ENCODE measurements around the gene MYO15A.
A peak's percentile ranks its signal among the peaks of the same experiment; 100 is the strongest.
"Not testable (repeated sequence)": the region's sequence is repeated elsewhere in the genome, so short reads cannot be mapped to it uniquely, and the experiment has no call there.

MYO15A gene

GRCh38 chr17:18186627-18186982, 78.0 kb downstream of the MYO15A start:
- no peak for DNase-seq

- DNase-seq: no peak
Observed at GRCh38 chr17:18187226-18187625, 78.7 kb downstream of the MYO15A start.

DNA sequence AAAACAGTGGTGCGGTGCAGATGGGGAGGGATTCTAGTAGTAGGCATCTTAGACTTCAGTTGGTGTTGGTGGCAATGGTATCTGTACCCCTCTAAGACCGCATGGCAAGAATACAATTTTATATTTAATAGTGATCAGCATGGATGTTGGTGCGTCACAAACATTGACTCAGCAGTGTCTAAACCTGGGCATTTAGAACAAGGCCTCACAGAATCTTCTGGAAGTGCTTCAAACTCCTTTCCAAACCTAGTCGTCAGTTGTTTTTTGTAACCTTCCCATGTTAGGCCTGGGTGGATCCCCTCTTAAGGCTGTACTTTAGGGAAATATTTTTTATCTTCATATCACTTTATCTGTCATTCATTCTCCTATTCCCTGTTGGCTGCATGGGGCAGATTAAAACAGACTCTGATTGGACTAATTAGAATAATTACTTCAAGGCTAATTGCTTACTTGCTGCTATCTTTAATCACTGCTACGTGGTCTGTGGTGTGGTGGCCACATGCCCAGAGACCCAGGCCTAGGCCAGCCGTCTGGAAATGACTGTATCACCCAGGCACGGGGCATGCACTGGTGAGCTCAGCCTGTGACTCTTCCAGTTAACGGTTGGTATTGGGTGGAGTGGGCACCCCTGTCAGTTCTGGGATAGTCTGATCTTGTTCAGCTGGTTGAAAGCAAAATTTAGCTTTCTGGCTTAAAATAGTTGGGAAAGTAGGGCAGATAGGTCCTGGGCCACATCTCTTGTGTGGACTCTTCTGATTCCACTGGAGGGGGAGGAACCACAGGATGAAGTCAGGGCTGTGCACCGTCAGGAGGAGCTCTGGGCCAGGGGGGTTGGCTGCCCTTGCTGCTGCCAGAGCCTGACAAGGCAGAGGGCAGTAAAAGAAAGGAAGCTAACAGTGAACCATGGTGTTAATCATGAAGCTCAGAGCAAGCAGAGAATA, 79.5 kb downstream of the MYO15A start:
- no peak for DNase-seq

GRCh38 chr17:18190628-18191235, 82.2 kb downstream of the MYO15A start:
- no peak for DNase-seq

DNA sequence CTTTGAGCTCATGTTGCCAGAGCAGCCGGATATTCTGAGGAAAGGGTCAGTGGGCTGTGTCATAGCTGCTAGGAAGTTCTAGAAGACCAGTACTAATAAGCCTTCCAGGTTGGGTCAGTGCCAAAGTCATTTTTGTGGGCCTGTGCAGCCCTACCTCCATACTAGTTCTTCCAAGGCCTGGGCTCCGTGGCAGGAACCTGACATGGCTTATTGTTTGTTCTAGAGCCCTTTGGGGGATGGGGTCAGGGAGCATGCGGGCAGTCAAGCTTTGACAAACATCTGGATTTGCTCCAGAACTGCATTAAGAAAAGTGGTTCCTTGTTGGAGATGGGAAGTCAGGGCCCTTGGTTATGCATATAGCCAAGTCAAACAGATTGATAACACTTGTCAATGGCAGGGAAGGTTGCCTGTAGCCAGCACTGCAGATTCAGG, 82.7 kb downstream of the MYO15A start:
- no peak for DNase-seq

GRCh38 chr17:18191967-18192366, 83.4 kb downstream of the MYO15A start:
- DNase-seq: no peak

GRCh38 chr17:18194394-18194793, 85.8 kb downstream of the MYO15A start:
- DNase-seq: no peak

DNA sequence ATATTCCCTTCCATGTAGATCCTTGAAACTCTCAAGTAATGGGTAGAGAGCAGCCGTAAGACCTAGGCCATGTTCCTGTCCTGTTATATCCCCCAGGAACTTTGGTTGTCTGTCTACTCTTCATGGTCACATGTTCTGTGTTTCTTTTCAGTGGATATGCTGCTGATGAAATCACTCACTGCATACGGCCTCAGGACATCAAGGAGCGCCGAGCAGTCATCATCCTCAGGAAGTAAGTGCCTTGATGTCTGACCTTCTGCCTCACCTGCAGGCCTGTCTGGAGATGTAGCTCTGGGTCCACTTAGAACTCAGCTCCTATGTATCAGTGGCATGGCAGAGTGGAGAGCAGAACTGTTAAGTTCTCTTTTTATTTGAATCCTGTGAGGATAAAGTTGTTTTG, 86.2 kb downstream of the MYO15A start:
- DNase-seq: no peak

GRCh38 chr17:18195246-18195645, 86.7 kb downstream of the MYO15A start:
- DNase-seq: no peak

GRCh38 chr17:18197535-18198194, 89.1 kb downstream of the MYO15A start:
- no peak for DNase-seq

DNA sequence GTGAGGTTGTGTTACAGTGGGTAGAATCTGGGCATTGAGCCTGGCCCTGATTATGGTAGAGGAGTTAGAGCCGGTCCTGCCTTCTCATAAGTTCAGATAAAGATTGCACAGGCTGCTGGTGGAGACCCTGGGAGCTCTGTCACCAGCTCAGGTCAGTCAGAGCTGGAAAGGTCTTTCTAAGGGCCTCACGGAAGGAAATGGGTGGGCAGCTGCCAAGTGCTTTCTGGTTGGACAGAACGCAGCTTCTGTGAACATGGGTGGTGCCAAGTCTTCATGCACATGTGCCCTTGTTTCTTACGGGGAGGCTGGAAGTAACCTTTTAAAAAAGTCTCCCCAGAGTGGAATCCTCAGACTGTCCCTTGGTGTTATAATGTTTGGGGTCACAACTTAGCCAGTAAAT, 90.0 kb downstream of the MYO15A start:
- DNase-seq: no peak

DNA sequence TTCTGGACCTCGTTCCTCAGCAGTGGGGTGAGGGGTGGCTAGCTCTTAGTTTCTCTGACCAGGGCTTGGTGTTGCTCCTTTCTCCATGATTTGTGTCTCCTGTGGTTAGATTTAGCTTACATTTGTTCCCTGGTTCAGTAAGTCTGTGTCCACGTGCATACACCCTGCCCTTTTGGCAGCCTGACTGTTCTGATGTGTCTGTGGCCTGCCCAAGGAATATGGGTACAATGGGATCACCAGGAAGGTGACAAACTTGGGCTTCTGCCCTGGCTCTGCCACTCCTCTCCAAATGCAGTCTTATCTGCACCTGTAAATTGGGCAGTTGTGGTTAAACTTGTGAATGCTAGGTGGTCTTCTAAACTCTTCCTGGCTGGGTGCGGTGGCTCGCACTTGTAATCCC, 92.6 kb downstream of the MYO15A start:
- no peak for DNase-seq

DNA sequence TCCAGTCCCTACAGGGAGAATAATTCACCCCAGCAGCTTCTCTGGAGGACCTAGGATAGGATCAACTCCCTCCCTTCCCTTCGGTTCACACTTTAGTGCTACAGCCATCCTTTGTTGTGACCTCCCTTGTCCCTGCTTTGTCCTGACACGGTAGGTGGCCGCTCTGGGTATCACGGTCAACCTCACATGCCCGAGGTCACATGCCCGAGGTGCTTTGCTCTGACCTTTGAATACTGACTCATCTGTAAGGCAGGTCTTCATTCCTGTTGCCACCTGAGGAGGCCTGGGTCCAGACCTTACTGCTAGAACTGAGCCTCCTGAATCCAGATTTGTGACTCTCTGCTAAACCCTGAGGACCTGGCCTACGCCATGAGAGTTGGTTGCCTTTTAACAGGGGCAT, 94.8 kb downstream of the MYO15A start:
- DNase-seq: no peak

DNA sequence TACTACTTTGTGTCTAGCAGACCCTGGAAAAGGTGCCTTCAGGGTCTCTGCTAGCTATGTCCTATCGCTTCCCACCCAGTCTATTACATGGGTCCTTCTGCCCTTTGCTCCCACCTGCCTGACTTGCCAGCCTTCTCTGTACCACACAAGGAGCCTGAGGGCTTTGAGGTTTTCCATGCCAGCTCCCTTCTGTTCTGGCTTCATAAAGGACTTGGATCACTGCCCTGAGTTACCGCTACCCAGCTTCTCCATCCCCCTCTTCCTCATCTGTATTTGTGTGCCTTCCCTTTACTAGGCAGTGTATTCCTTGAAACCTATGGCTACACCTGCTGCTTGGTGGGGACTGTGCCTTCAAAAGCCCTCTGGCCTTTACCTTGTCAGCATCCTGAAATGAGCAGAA, 97.3 kb downstream of the MYO15A start:
- DNase-seq: no peak

DNA sequence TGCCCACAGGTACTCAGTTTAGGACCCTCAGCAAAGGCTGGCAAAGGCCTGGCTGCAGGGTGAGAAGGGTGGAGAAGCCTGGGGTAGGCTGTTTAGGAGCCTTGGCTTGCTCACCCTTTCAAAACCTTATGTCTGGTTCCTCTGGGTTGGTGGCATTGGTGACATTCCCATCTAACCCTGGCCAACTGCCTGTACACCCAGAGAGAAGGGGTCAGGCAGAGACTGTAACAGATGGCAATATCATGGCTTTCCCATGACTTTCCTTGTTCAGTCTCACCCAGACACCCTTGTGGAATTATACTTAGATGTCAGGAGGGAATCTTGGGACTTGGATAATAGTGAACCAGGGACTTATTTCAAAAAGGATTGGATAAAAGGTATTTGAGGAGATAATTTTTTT, 98.4 kb downstream of the MYO15A start:
- no peak for DNase-seq

GRCh38 chr17:18208092-18208491, 99.5 kb downstream of the MYO15A start:
- DNase-seq: no peak

GRCh38 chr17:18213666-18214270, 105.2 kb downstream of the MYO15A start:
- no peak for DNase-seq

GRCh38 chr17:18216906-18217305, 108.3 kb downstream of the MYO15A start:
- not testable (repeated sequence) for DNase-seq

- peak; percentile 69 for DNase-seq
Observed at GRCh38 chr17:18217412-18218015, 109.0 kb downstream of the MYO15A start.

- DNase-seq: no peak
Observed at GRCh38 chr17:18218756-18219415, 110.3 kb downstream of the MYO15A start.

DNA sequence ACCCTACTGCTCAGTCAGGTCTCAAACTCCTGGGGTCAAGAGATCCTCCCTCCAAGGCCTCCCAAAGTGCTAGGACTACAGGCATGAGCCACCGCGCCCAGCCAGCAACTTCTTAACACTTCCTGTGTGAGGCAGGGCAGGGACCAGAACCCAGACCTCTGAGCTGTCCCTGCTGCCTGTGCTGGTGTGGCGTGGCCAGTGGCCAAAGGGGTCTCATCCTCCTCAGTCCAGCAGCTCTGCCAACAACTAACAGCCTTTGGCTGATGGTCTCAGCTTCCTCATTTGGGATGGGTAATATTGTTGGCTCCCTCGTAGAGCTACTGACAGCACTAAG, 115.5 kb downstream of the MYO15A start:
- DNase-seq: no peak

GRCh38 chr17:18224387-18225120, 116.0 kb downstream of the MYO15A start:
- no peak for DNase-seq
